GM12878 (cell line): ENCODE data around the gene A4GNT. TPM values are rescaled to one million over a fixed set of nuclear protein-coding genes. Genes with fewer than 3 reads are reported as not detected.

Source experiments
- ATAC-seq: fragments of 200-7000 bp; cut with Tn5 transposase; 3 replicates; pipeline ENCODE4 v1.9.1; 2020; ENCODE audit warnings: mild to moderate bottlenecking, moderate library complexity
- BruUV-seq: library from RNA; stranded (reverse); fragments of 400-500 nt; replicated peaks from 2 replicates; lab custom pipeline; 2021; lab: Mats Ljungman, UMichigan
- CTCF ChIA-PET: fragments of 300-600 bp; sonication (Branson Sonifier 250); formaldehyde crosslinking; extraction: SDS; loops from one replicate; lab custom pipeline; 2021; ENCODE audit warnings: inconsistent platforms; lab: Yijun Ruan, JAX
- POLR2A ChIA-PET: fragments of 350-600 bp; formaldehyde crosslinking; extraction: SDS; loops from one replicate; lab custom pipeline; 2021; ENCODE audit warnings: inconsistent platforms; lab: Charles Lee
- RAD21 ChIA-PET: fragments of 300-600 bp; sonication (Branson Sonifier 250); formaldehyde crosslinking; loops from one replicate; lab custom pipeline; 2023; ENCODE audit warnings: antibody characterized with exemption; ENCODE audit not compliant: unreplicated experiment; lab: Charles Lee
- SMC1A ChIA-PET: fragments of 300-600 bp; sonication (Branson Sonifier 250); formaldehyde crosslinking; loops from one replicate; lab custom pipeline; 2023; ENCODE audit not compliant: unreplicated experiment, uncharacterized antibody; lab: Charles Lee
- DNase-seq: peaks from one replicate; pipeline ENCODE4 v3.0.0-alpha.2; 2011; ENCODE audit warnings: low read depth, low spot score
- FAIRE-seq: peaks from 3 replicates; lab custom pipeline; 2011; peaks lifted over from hg19 to GRCh38; lab: Jason Lieb, UNC
- H2AFZ ChIP-seq: 2 replicates; pipeline ENCODE4 v1.6.0; 2011; ENCODE audit warnings: low read depth, low read length, control low read depth; ENCODE audit not compliant: control insufficient read depth
- H3K27ac ChIP-seq: 2 replicates; pipeline ENCODE4 v1.5.1; 2011; ENCODE audit warnings: control low read depth; ENCODE audit not compliant: control insufficient read depth, insufficient read depth
- H3K27me3 ChIP-seq, 2 experiments: replicated peaks in 1 of 2; 2 replicates each; pipeline versions ENCODE4 v1.6.0 to v1.6.1; 2011; ENCODE audit warnings: low read length in 1 of 2; ENCODE audit not compliant: control insufficient read depth in 2 of 2, insufficient read depth in 2 of 2
- H3K36me3 ChIP-seq, 2 experiments: 2 replicates each; pipeline ENCODE4 v1.5.1; 2011; ENCODE audit warnings: low read length in 1 of 2; ENCODE audit not compliant: control insufficient read depth in 2 of 2, insufficient read depth in 2 of 2
- H3K4me1 ChIP-seq: 2 replicates; pipeline ENCODE4 v1.6.1; 2011; ENCODE audit warnings: mild to moderate bottlenecking, low read length, moderate library complexity, mixed read lengths; ENCODE audit not compliant: control insufficient read depth, insufficient read depth
- H3K4me2 ChIP-seq: 2 replicates; pipeline ENCODE4 v1.6.0; 2011; ENCODE audit warnings: control low read depth; ENCODE audit not compliant: control insufficient read depth, insufficient read depth
- H3K4me3 ChIP-seq: fragments of 200-600 bp; sonication (generic); 2 replicates; pipeline ENCODE4 v1.5.1; 2016
- H3K79me2 ChIP-seq: 2 replicates; pipeline ENCODE4 v1.6.0; 2011; ENCODE audit warnings: low read length; ENCODE audit not compliant: control insufficient read depth, insufficient read depth
- H3K9ac ChIP-seq: 2 replicates; pipeline ENCODE4 v1.8.0; 2011; ENCODE audit warnings: low read length, control low read depth, mixed read lengths; ENCODE audit not compliant: control insufficient read depth, insufficient read depth
- H3K9me3 ChIP-seq: replicated peaks from 3 replicates; pipeline ENCODE4 v1.5.1; 2011; ENCODE audit warnings: mild to moderate bottlenecking, low read length; ENCODE audit not compliant: control insufficient read depth, insufficient read depth
- H4K20me1 ChIP-seq: 2 replicates; pipeline ENCODE4 v1.6.0; 2011; ENCODE audit not compliant: control insufficient read depth, insufficient read depth
- ATF3 ChIP-seq: IDR thresholded peaks from 2 replicates; pipeline ENCODE4 v1.6.1; 2011; ENCODE audit warnings: low read depth, mild to moderate bottlenecking, low read length, moderate library complexity, borderline replicate concordance; ENCODE audit errors: extremely low read depth
- CEBPZ ChIP-seq: fragments of 150-350 bp; IDR thresholded peaks from 2 replicates; pipeline ENCODE4 v1.6.1; 2016; ENCODE audit warnings: low read depth, low read length
- ESRRA ChIP-seq: IDR thresholded peaks from 2 replicates; pipeline ENCODE4 v1.6.1; 2012; ENCODE audit warnings: mild to moderate bottlenecking, low read length, improper control_type of control experiment
- GABPA ChIP-seq: IDR thresholded peaks from 2 replicates; pipeline ENCODE4 v1.6.1; 2014; ENCODE audit warnings: antibody characterized with exemption, low read depth, mild to moderate bottlenecking, inconsistent platforms
- NFYA ChIP-seq: IDR thresholded peaks from 2 replicates; pipeline ENCODE4 v1.6.1; 2011; ENCODE audit warnings: low read depth, mild to moderate bottlenecking, low read length, improper control_type of control experiment, borderline replicate concordance
- NKRF ChIP-seq: fragments of 450-650 bp; conservative IDR thresholded peaks from 2 replicates; pipeline ENCODE4 v1.6.1; 2017; ENCODE audit warnings: mild to moderate bottlenecking, moderate library complexity
- POU2F2 ChIP-seq: IDR thresholded peaks from 3 replicates; pipeline ENCODE4 v1.6.1; 2011; ENCODE audit warnings: low read depth, mild to moderate bottlenecking, low read length, borderline replicate concordance
- WGBS: methylation state at CpG from one replicate; pipeline ENCODE4 v1.1.6; 2016; ENCODE audit warnings: low lambda C conversion rate; ENCODE audit not compliant: insufficient replicate concordance, insufficient coverage; ENCODE audit errors: missing lambda C conversion rate; 5-methylcytosine and 5-hydroxymethylcytosine counted together
- in situ Hi-C: fragments of 300-500 bp; cut with MboI; formaldehyde crosslinking; loops from 9 replicates; pipeline ENCODE4 v1.14.3; 2018; ENCODE audit warnings: mixed read lengths
- intact Hi-C: fragments of 100-400 bp; cut with micrococcal nuclease; formaldehyde crosslinking; loops from one replicate; pipeline ENCODE4 v1.14.2; 2022; ENCODE audit not compliant: unreplicated experiment
- polyA plus RNA-seq, 11 experiments: library from polyadenylated mRNA; depleted of rRNA in 4 of 11; unstranded in 6 of 11; stranded (reverse) in 5 of 11; fragments of >200 nt; fragmentation: Nextera tagmentation in 4 of 11; fragmentation: Illumina TruSeq in 1 of 11; extraction: Ambion mirVana in 4 of 11; extraction: Trizol in 1 of 11; gene quantifications; 1 replicate in 1 of 11; 2 replicates in 10 of 11; pipeline versions ENCODE4 v1.2.1 to v1.2.3, GENCODE V29; 2011 to 2016; ENCODE audit warnings: inconsistent platforms in 2 of 11, missing spikeins in 2 of 11, low read depth in 1 of 11
- total RNA-seq, 4 experiments: library from RNA; depleted of rRNA in 3 of 4; stranded (reverse); fragments of >200 nt in 3 of 4; fragmentation: Illumina TruSeq in 1 of 4; extraction: Trizol in 1 of 4; gene quantifications; 2 replicates each; pipeline versions ENCODE4 v1.2.1 to v1.2.3, GENCODE V29; 2013 to 2021
- TF ChIP-seq, protein P1 (sequence below): fragments of 450-650 bp; IDR thresholded peaks from 2 replicates; pipeline ENCODE4 v1.6.1; 2016; ENCODE audit warnings: mild to moderate bottlenecking

A4GNT gene
- total and polyA plus RNA-seq, 10 of the 15 experiments (the other 5 are each of a cell fraction or from before 2014, with no cell fraction given), result not detected

- WGBS, result 76% methylated on average over 13 of the region's 13 CpGs
- Histone ChIP-seq H3K79me2 (peaks cover 16% of the 10 kb centered on the region), H3K4me2 (peak overlapping the region; percentile 72), H3K4me3 (peak overlapping the region; percentile 96), H4K20me1 (no peaks in the 10 kb centered on the region), H3K27me3 (no peaks in the 10 kb centered on the region), H3K9ac (peak overlapping the region; percentile 80), H3K27ac (no peak overlapping the region; the same call in 1 of the 2 replicates), H2AFZ (peak overlapping the region; percentile 93), H3K9me3 (no peaks in the 10 kb centered on the region), H3K36me3 (peaks cover 0 to 7% of the 10 kb centered on the region in 2 experiments; a peak in 2 of 4 replicates), H3K4me1 (no peaks in the 10 kb centered on the region; the same call in none of the 2 replicates)
- SMC1A ChIA-PET, result interaction anchor here (0.5 to 4.4 kb wide), 10 partner anchors 9 to 1844 kb away, joined by 3 to 34 read pairs (median 3); partner anchors contain the start of gene ARMC8
- RAD21 ChIA-PET, result interaction anchor here (0.7 to 2.3 kb wide), 5 partner anchors 9 to 741 kb away, joined by 3 to 6 read pairs (median 3); partner anchors contain the start of gene ARMC8
- intact Hi-C loops (no loop called here), in situ Hi-C loops (no loop called here)
- ATAC-seq (peak; percentile 8), FAIRE-seq (peak; percentile 72), DNase-seq (no peak)
- no peak for TF ChIP-seq ESRRA
- no peak for TF ChIP-seq GABPA
- TF ChIP-seq NFYA, result no peak
- no peak for TF ChIP-seq POU2F2
- TF ChIP-seq, protein P1, sequence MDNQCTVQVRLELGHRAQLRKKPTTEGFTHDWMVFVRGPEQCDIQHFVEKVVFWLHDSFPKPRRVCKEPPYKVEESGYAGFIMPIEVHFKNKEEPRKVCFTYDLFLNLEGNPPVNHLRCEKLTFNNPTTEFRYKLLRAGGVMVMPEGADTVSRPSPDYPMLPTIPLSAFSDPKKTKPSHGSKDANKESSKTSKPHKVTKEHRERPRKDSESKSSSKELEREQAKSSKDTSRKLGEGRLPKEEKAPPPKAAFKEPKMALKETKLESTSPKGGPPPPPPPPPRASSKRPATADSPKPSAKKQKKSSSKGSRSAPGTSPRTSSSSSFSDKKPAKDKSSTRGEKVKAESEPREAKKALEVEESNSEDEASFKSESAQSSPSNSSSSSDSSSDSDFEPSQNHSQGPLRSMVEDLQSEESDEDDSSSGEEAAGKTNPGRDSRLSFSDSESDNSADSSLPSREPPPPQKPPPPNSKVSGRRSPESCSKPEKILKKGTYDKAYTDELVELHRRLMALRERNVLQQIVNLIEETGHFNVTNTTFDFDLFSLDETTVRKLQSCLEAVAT, result peak; percentile 83
- no peak for TF ChIP-seq CEBPZ
- TF ChIP-seq ATF3, result no peak
- TF ChIP-seq NKRF, result no peak
- TSS peak; percentile 59 for BruUV-seq
- POLR2A ChIA-PET, result interaction anchor here (0.7 to 4.1 kb wide), 4 partner anchors 11 to 422 kb away, joined by 4 to 20 read pairs (median 7); partner anchors contain the start of gene ARMC8
- CTCF ChIA-PET, result interaction anchor here (0.6 to 3.0 kb wide), 10 partner anchors 9 to 742 kb away, joined by 3 to 12 read pairs (median 3); partner anchors contain the start of gene ARMC8
Observed at GRCh38 chr3:138173769-138174420, 41.7 kb upstream of the A4GNT start.
